Peyer's patch (tissue), 4 donors: Measurements from ENCODE around the gene GPR137B.

ENCODE experiments used
- POLR2A ChIP-seq, 2 donors: fragments of 450-650 bp; IDR thresholded peaks; one replicate each; pipeline ENCODE4 v1.5.1; 2017; ENCODE audit warnings: antibody characterized with exemption in 2 of 2, mild to moderate bottlenecking in 2 of 2, moderate library complexity in 2 of 2
- TF ChIP-seq, protein P1 (sequence below), 6 experiments: fragments of 450-650 bp in 4 of 6; fragments of 200-600 bp in 2 of 6; sonication (generic) in 1 of 6; IDR thresholded peaks; one replicate each; pipeline ENCODE4 v1.5.1; 2017 to 2019; ENCODE audit warnings: antibody characterized with exemption in 6 of 6, mild to moderate bottlenecking in 3 of 6, moderate library complexity in 1 of 6

DNA sequence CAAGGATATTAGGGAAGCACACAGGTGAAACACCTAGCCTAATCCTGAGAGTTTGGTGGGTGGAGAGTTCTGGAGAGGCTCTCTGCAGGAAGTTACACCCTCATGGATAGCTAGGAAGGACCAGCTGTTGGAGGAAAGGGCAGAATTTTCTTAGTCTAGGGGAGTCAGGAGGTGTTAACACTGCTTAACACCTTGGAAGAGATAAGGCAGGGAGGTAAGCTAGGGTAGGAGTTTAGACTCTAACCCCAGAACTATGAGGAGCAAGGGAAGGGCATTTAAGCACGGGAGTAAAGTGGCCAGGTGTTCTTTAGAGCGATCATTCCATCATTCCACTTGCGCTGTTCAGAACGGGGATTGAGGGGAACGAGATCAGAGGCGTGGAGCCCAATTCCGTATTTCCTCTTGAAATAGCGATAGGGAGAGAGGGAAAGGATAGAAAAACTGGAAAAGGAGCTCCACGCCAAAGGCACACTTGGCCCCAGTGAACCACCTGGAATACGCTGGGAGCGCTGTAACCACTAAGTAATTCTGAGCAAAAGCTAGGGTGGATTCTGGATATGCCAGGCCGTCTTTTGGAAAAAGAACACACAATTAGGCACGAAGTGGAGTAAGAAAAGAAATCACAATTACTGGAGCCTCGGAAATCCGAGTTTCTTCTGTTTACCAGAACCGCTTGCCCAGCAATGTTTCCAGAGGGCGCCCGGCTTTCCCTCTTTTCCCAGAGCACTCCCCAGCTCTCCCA lies 1.5 kb upstream of the GPR137B start:
- TF ChIP-seq, protein P1, sequence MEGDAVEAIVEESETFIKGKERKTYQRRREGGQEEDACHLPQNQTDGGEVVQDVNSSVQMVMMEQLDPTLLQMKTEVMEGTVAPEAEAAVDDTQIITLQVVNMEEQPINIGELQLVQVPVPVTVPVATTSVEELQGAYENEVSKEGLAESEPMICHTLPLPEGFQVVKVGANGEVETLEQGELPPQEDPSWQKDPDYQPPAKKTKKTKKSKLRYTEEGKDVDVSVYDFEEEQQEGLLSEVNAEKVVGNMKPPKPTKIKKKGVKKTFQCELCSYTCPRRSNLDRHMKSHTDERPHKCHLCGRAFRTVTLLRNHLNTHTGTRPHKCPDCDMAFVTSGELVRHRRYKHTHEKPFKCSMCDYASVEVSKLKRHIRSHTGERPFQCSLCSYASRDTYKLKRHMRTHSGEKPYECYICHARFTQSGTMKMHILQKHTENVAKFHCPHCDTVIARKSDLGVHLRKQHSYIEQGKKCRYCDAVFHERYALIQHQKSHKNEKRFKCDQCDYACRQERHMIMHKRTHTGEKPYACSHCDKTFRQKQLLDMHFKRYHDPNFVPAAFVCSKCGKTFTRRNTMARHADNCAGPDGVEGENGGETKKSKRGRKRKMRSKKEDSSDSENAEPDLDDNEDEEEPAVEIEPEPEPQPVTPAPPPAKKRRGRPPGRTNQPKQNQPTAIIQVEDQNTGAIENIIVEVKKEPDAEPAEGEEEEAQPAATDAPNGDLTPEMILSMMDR (IDR thresholded peaks at IDR 0.05), result no peak
- TF ChIP-seq POLR2A (IDR thresholded peaks at IDR 0.05), result no peak
